Kidney epithelial cell (primary cell): Measurements from ENCODE around the gene EED. TPM values are rescaled to one million over a fixed set of nuclear protein-coding genes. Genes with fewer than 3 reads are reported as not detected.

Source experiments
- DNase-seq: peaks from one replicate; pipeline ENCODE4 v3.0.0-alpha.2; 2010; ENCODE audit warnings: low read depth
- H3K27me3 ChIP-seq: 2 replicates; pipeline ENCODE4 v1.6.0; 2011; ENCODE audit warnings: low read length; ENCODE audit not compliant: control insufficient read depth, insufficient read depth
- H3K36me3 ChIP-seq: 2 replicates; pipeline ENCODE4 v1.5.1; 2011; ENCODE audit warnings: low read length; ENCODE audit not compliant: control insufficient read depth, insufficient read depth
- H3K4me3 ChIP-seq: 2 replicates; pipeline ENCODE4 v1.5.1; 2011; ENCODE audit warnings: low read depth, mild to moderate bottlenecking, control low read depth, low read length
- CTCF ChIP-seq: IDR thresholded peaks from 2 replicates; pipeline ENCODE4 v1.5.1; 2011; ENCODE audit warnings: mild to moderate bottlenecking, moderate library complexity, low read length, control low read depth, inconsistent platforms; ENCODE audit not compliant: insufficient read depth, poor library complexity, severe bottlenecking
- total RNA-seq: library from RNA; depleted of rRNA; stranded (reverse); fragments of >200 nt; gene quantifications from 2 replicates; pipeline ENCODE4 v1.2.3, GENCODE V29; 2015

The EED gene
- total RNA-seq, 1 donor from 2014 or later = 9.2 TPM

- Histone ChIP-seq H3K36me3 (no peaks in the 10 kb centered on the region), H3K4me3 (no peak overlapping the region), H3K27me3 (no peaks in the 10 kb centered on the region)
- no peak for TF ChIP-seq CTCF
- no peak for DNase-seq
Measured at GRCh38 chr11:86212019-86212611, 32.4 kb upstream of the EED start.

DNA sequence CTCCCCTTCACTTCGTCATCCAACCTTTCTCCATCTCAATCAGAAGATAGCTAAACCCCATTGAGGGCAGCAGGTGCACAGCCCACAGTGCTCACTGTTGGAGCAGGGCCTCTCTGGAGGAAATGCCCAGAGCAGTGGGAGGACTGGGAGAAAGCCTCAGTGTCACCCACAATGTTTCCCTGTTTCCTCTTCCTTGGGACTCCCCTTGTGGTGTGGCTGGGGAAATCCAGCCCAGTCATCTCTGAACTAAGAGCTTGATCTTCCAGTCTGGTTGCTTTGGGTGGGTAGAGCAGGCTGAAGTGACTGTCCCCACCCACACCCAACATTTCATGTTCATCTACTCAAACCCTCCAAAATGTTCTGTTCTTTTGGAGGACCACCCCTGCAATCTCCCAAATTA lies 29.8 kb upstream of the EED start:
- no peak overlapping the region for H3K4me3 ChIP-seq
- TF ChIP-seq CTCF = no peak
- no peak for DNase-seq
- H3K27me3 ChIP-seq = no peaks in the 10 kb centered on the region
- H3K36me3 ChIP-seq = no peaks in the 10 kb centered on the region

DNA sequence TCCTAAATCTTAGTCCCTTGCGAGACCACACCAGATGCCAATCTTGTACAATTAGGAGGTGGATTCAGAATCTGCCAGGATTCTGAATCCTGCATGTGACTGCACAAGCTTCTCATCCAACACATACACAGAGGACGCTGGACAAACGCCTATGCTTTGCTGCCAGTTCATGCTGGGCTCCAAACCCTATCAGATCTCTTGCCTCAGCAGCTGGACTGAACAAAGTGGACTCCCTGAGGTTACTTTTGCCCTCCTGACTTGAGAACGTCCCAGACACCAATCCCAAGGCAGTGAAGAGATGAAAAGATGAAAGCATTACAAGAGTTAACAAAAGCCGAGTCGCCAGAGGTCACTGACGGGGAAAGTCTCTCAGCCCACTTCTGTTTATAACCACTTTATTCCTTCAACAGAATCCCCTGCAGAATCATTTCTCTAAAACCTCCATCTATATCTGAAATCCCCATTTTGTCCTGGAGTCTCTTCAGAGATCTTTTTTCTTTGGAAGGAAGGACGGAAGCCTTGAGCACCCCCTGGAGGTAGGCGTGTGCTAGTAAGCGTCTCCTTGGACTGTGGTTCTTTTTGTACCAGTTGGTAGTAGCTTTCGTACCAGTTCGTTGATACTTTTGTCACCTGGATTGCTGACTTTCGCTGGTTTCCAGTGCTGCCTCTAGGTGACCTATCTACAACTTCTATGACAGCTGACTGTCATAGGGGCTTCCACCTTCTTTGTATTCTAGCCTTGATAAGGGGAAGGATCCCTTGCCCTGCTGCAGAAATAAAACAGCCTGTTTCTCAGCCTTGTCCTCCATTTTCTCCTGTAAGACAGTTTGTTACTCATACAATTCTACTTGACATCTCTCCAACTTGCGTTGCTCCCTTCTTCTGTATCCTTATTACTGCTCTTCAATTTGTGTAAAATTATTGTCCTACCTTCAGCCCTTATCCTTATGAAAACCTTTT lies 26.1 kb upstream of the EED start:
- Histone ChIP-seq H3K4me3 (no peak overlapping the region), H3K36me3 (no peaks in the 10 kb centered on the region), H3K27me3 (no peaks in the 10 kb centered on the region)
- DNase-seq = peak; percentile 35
- TF ChIP-seq CTCF = peak; percentile 92

DNA sequence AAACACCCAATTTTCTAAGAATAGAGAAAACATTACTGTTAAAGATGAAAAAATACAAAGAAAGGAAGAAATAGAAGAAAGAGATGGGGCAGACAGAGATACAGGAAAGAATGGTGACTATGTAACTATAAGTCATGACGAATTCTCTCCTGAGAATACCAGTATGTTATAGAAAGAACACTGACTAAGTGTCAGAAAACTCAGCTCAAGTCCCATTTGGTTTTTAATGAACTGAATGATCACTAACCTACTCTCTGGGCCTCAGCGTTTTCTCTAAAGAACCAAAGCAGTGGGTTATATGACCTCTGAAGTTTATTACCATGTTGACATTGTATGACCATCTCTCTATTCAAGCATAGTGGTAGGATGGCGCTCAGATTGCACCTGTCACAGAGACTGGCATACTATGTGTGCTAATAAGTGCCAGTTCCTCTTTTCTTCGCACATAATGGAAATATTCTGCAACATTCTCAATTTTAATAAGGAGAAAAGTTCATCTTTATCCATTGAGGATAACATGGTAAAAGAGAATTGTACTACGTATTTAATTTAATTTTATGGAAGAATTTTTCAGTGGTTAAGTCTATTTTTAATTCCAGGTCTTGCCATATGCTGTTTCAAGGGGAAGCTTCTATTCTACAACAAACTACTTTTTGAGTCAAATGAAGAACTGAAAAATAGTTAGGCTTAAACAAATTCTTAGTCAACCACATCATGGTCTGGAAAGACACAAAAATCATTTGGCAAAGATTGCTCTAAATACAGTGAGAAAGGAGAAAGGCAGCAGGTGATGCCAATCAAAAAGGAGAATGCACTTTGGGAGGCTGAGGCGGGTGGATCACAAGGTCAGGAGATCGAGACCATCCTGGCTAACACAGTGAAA lies 25.0 kb upstream of the EED start:
- TF ChIP-seq CTCF = no peak
- Histone ChIP-seq H3K27me3 (no peaks in the 10 kb centered on the region), H3K4me3 (no peak overlapping the region), H3K36me3 (no peaks in the 10 kb centered on the region)
- DNase-seq = no peak

DNA sequence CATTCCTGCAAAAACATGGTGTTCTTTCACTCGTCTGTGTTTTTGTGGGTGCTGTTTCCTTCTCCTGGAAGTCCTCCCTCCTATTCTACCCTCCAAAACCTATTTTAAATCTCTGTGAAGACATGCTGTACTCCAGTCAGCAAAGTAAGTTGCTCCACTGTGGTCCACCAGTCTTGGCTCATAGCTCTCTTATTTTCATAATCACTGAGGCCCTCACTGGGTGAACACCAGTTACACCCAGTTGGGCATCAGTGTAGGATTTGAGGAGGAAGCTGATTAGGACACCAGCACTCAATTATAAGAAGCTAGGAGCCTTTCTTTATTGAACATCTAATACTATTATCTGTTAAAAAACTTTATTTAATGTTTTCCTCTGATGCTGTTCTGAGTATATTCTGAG lies 23.9 kb upstream of the EED start:
- no peak overlapping the region for H3K4me3 ChIP-seq
- H3K27me3 ChIP-seq = no peaks in the 10 kb centered on the region
- no peak for DNase-seq
- no peak for TF ChIP-seq CTCF
- H3K36me3 ChIP-seq = no peaks in the 10 kb centered on the region
